Aorta (tissue), 5 donors: Measurements from ENCODE around the gene DUSP28. TPM values are rescaled to one million over a fixed set of nuclear protein-coding genes. Genes with fewer than 3 reads are reported as not detected.
A peak's percentile ranks its signal among the peaks of the same experiment; 100 is the strongest.

Experiments used
- ATAC-seq: fragments of 200-7000 bp; cut with Tn5 transposase; one replicate; pipeline ENCODE4 v1.9.1; 2022; ENCODE audit warnings: moderate library complexity; ENCODE audit not compliant: low FRiP score
- DNase-seq, 2 donors: peaks; one replicate each; pipeline ENCODE4 v3.0.0-alpha.2; 2020
- H3K27ac ChIP-seq, 2 donors: one replicate each; pipeline ENCODE4 v1.5.1; 2013; ENCODE audit warnings: low read length in 2 of 2, mild to moderate bottlenecking in 2 of 2, moderate library complexity in 2 of 2, control low read depth in 1 of 2, inconsistent platforms in 1 of 2, low read depth in 1 of 2
- H3K27me3 ChIP-seq, 2 donors: one replicate each; pipeline ENCODE4 v1.6.1; 2013; ENCODE audit warnings: control low read depth in 1 of 2, low read length in 1 of 2, mild to moderate bottlenecking in 1 of 2, moderate library complexity in 1 of 2; ENCODE audit not compliant: insufficient read depth in 2 of 2, control insufficient read depth in 1 of 2
- H3K36me3 ChIP-seq, 2 donors: one replicate each; pipeline ENCODE4 v1.6.1; 2013; ENCODE audit warnings: control low read depth in 1 of 2, low read length in 1 of 2, mild to moderate bottlenecking in 1 of 2; ENCODE audit not compliant: insufficient read depth in 2 of 2, control insufficient read depth in 1 of 2
- H3K4me1 ChIP-seq, 2 donors: one replicate each; pipeline ENCODE4 v1.6.1; 2013; ENCODE audit warnings: low read length in 2 of 2, control low read depth in 1 of 2, mild to moderate bottlenecking in 1 of 2, moderate library complexity in 1 of 2; ENCODE audit not compliant: insufficient read depth in 2 of 2, control insufficient read depth in 1 of 2
- H3K4me3 ChIP-seq, 2 donors: one replicate each; pipeline ENCODE4 v1.5.1; 2013; ENCODE audit warnings: low read length in 2 of 2, control low read depth in 1 of 2, mild to moderate bottlenecking in 1 of 2
- H3K9me3 ChIP-seq: one replicate; pipeline ENCODE4 v1.6.1; 2013; ENCODE audit warnings: mild to moderate bottlenecking, low read length; ENCODE audit not compliant: control insufficient read depth
- WGBS, 2 donors: extraction: QIAGEN DNeasy Blood & Tissue Kit; methylation state at CpG; one replicate each; pipeline ENCODE4 v1.1.7; 2013; 5-methylcytosine and 5-hydroxymethylcytosine counted together
- intact Hi-C, 2 donors: fragments of 100-400 bp; cut with DNase I; formaldehyde crosslinking; loops; one replicate each; pipeline versions ENCODE4 v1.14.2 to v1.15.0; 2022
- polyA plus RNA-seq, 2 donors: library from polyadenylated mRNA; stranded (reverse); fragments of 200-250 nt; gene quantifications; one replicate each; pipeline ENCODE4 v1.2.3, GENCODE V29; 2013
- total RNA-seq, 2 donors: library from RNA; stranded (reverse); fragmentation: NEBNext Ultra II Directional; extraction: Animal tissue kit (Norgen Biotek cat#: 25700); gene quantifications; one replicate each; pipeline ENCODE4 v1.2.1, GENCODE V29; 2021
- donor health status: healthy with polysubstance abuse.
- donor health status: Bipolar disorder and iron deficiency.
- donor health status: DM: no; HTN: no; CAD: no.
- donor health status: DM: no; HTN: no; CAD: no.
- donor health status: DM: yes; HTN: yes; CAD: no.

Gene DUSP28
- total and polyA plus RNA-seq, 4 donors = 2.1 to 5.0 (median 3.2) TPM

DNA sequence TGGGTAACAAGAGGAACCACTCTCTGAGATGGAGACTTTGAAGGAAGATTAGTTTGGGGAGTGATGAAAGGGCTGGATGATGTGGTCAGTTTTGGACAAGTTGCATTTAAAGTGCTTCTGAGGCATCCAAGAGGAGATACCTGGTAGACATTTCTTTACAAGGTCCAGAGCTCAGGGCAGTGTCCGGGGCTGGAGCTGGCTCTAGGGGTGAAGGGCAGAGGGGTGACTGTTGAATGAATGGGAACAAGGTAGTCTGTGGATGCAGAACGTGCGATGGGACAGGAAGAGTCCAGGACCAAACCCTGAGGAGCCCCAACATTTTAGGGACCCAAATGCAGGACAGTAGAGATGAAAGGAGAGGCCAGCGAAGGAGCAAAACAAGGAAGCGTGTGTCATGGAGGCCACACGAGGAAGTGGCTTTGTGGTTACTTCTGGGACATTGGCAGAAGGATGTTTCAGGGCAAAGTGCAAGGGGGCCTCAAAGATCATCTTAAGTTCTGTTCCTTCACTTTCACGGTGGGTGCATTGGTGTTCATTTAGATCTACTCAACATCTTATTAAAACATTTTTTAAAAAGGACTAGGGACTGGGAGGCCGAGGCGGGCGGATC lies 51.5 kb downstream of the DUSP28 start:
- intact Hi-C loops = no loop called here
- Histone ChIP-seq H3K27me3 (no peaks in the 10 kb centered on the region), H3K4me1 (no peaks in the 10 kb centered on the region), H3K27ac (no peak overlapping the region), H3K4me3 (no peak overlapping the region), H3K9me3 (no peaks in the 10 kb centered on the region), H3K36me3 (no peaks in the 10 kb centered on the region)
- ATAC-seq (no peak), DNase-seq (peak; percentile 27 to 50)
- 94 to 99% methylated on average over 10 of the region's 10 CpGs for WGBS, 2 donors

Other genes starting within 250 kb of the DUSP28 start
- gene GPC1, start 124.7 kb upstream of the DUSP28 start, total RNA-seq = 10 to 100 TPM; 32.3 to 62.6 TPM
- 10 to 100 TPM; 28.0 to 66.8 TPM for gene GPC1, start 124.7 kb upstream of the DUSP28 start, polyA plus RNA-seq
- 10 to 100 TPM; 10.4 to 22.0 TPM for gene ANKMY1, start 2.4 kb upstream of the DUSP28 start, total RNA-seq
- gene ANKMY1, start 2.4 kb upstream of the DUSP28 start, polyA plus RNA-seq = 1 to 10 TPM; 6.2 to 6.6 TPM
- 10 to 100 TPM; 42.9 to 46.9 TPM for gene RNPEPL1, start 8.1 kb downstream of the DUSP28 start, total RNA-seq
- 100 to 1,000 TPM in 1 of 2 donors, 10 to 100 TPM in 1; 48.2 to 108 TPM for gene RNPEPL1, start 8.1 kb downstream of the DUSP28 start, polyA plus RNA-seq
- gene CAPN10, start 26.4 kb downstream of the DUSP28 start, total RNA-seq = 10 to 100 TPM; 23.7 to 35.5 TPM
- 10 to 100 TPM; 12.6 to 66.9 TPM for gene CAPN10, start 26.4 kb downstream of the DUSP28 start, polyA plus RNA-seq
- gene GPR35, start 65.1 kb downstream of the DUSP28 start, total RNA-seq = 1 to 10 TPM; 2.1 to 3.9 TPM
- gene GPR35, start 65.1 kb downstream of the DUSP28 start, polyA plus RNA-seq = 10 to 100 TPM; 10.1 to 14.5 TPM
- gene AQP12B, start 122.5 kb downstream of the DUSP28 start, total RNA-seq = not detected
- gene AQP12B, start 122.5 kb downstream of the DUSP28 start, polyA plus RNA-seq = under 1 TPM in 1 of 2 donors, not detected in 1; 0.38 TPM
- not detected for gene AQP12A, start 131.5 kb downstream of the DUSP28 start, total RNA-seq
- gene AQP12A, start 131.5 kb downstream of the DUSP28 start, polyA plus RNA-seq = 1 to 10 TPM in 1 of 2 donors, not detected in 1; 2.5 TPM